HepG2 (cell line): ENCODE measurements around the gene NAV3. TPM values are rescaled to one million over a fixed set of nuclear protein-coding genes. Genes with fewer than 3 reads are reported as not detected.

Experiments
- ATAC-seq: fragments of 200-7000 bp; cut with Tn5 transposase; 3 replicates; pipeline ENCODE4 v1.9.1; 2020; ENCODE audit warnings: mild to moderate bottlenecking, moderate library complexity
- BruUV-seq: library from RNA; stranded (reverse); fragments of 400-500 nt; replicated peaks from 2 replicates; lab custom pipeline; 2021; lab: Mats Ljungman, UMichigan
- CTCF ChIA-PET: fragments of 300-600 bp; formaldehyde crosslinking; extraction: SDS; loops from one replicate; lab custom pipeline; 2021; ENCODE audit warnings: low total read pairs, inconsistent platforms, low intra/inter-chr PET ratio; lab: Yijun Ruan, JAX
- POLR2A ChIA-PET: fragments of 350-600 bp; sonication (Branson Sonifier 250); formaldehyde crosslinking; loops from one replicate; lab custom pipeline; 2020; ENCODE audit warnings: antibody characterized with exemption, inconsistent platforms; lab: Yijun Ruan, JAX
- DNase-seq: peaks from one replicate; pipeline ENCODE4 v3.0.0-alpha.2; 2015; ENCODE audit warnings: low spot score
- FAIRE-seq: peaks from 3 replicates; lab custom pipeline; 2011; peaks lifted over from hg19 to GRCh38; lab: Jason Lieb, UNC
- H2AFZ ChIP-seq: one replicate; pipeline ENCODE4 v1.6.1; 2011; ENCODE audit warnings: low read length, inconsistent platforms
- H3K27ac ChIP-seq: fragments of 300-600 bp; 3 replicates; pipeline ENCODE4 v1.8.0; 2011; ENCODE audit warnings: mixed run types, mild to moderate bottlenecking, mixed read lengths, low read length, inconsistent platforms; ENCODE audit not compliant: insufficient read depth; ENCODE audit errors: extremely low read length
- H3K27me3 ChIP-seq, 2 experiments: fragments of 200-600 bp in 1 of 2; 2 replicates in 1 of 2; 3 replicates in 1 of 2; pipeline versions ENCODE4 v1.6.0 to v1.8.0; 2011; ENCODE audit warnings: low read length in 2 of 2, mild to moderate bottlenecking in 2 of 2, moderate library complexity in 2 of 2, inconsistent platforms in 1 of 2; ENCODE audit not compliant: insufficient read depth in 2 of 2, control insufficient read depth in 1 of 2
- H3K36me3 ChIP-seq, 2 experiments: fragments of 200-600 bp in 1 of 2; replicated peaks in 1 of 2; 2 replicates in 1 of 2; 3 replicates in 1 of 2; pipeline versions ENCODE4 v1.5.1 to v1.8.0; 2011; ENCODE audit warnings: low read length in 2 of 2, inconsistent platforms in 1 of 2; ENCODE audit not compliant: insufficient read depth in 2 of 2, control insufficient read depth in 1 of 2
- H3K4me1 ChIP-seq: 2 replicates; pipeline ENCODE4 v1.5.1; 2012; ENCODE audit warnings: low read length, inconsistent platforms; ENCODE audit not compliant: insufficient read depth
- H3K4me2 ChIP-seq: 2 replicates; pipeline ENCODE4 v1.6.0; 2011; ENCODE audit warnings: low read depth, low read length, inconsistent platforms
- H3K4me3 ChIP-seq, 3 experiments: fragments of 200-600 bp in 1 of 3; sonication (generic), shearing (Covaris generic) in 1 of 3; replicated peaks in 1 of 3; 2 replicates each; pipeline ENCODE4 v1.5.1; 2011 to 2016; ENCODE audit warnings: low read length in 3 of 3, inconsistent platforms in 2 of 3, low read depth in 2 of 3, mild to moderate bottlenecking in 2 of 3, control low read depth in 1 of 3, mixed read lengths in 1 of 3; ENCODE audit not compliant: insufficient read depth in 1 of 3
- H3K79me2 ChIP-seq: one replicate; pipeline ENCODE4 v1.6.1; 2011; ENCODE audit warnings: low read length, inconsistent platforms; ENCODE audit not compliant: insufficient read depth
- H3K9ac ChIP-seq: 2 replicates; pipeline ENCODE4 v1.6.0; 2011; ENCODE audit warnings: mild to moderate bottlenecking, low read depth, low read length, inconsistent platforms; ENCODE audit not compliant: insufficient read depth
- H3K9me3 ChIP-seq: 2 replicates; pipeline ENCODE4 v1.5.1; 2012; ENCODE audit warnings: mild to moderate bottlenecking, low read length
- H4K20me1 ChIP-seq: 2 replicates; pipeline ENCODE4 v1.6.0; 2011; ENCODE audit warnings: inconsistent platforms, mild to moderate bottlenecking, low read length, moderate library complexity; ENCODE audit not compliant: insufficient read depth
- FOXP1 ChIP-seq, 2 experiments: fragments of 450-650 bp in 1 of 2; IDR thresholded peaks; 2 replicates each; pipeline ENCODE4 v1.6.1; 2017 to 2018; ENCODE audit warnings: antibody characterized with exemption in 1 of 2
- PLRG1 ChIP-seq: fragments of 450-650 bp; conservative IDR thresholded peaks from 2 replicates; pipeline ENCODE4 v1.6.1; 2016
- RCOR2 ChIP-seq: IDR thresholded peaks from 2 replicates; pipeline ENCODE4 v1.6.1; 2016; ENCODE audit warnings: missing biosample characterization, missing genetic modification reagents
- SMC3 ChIP-seq: IDR thresholded peaks from 2 replicates; pipeline ENCODE4 v1.6.1; 2011; ENCODE audit warnings: low read length, improper control_type of control experiment
- SOX6 ChIP-seq, 2 experiments: fragments of 450-650 bp in 1 of 2; sonication (generic) in 1 of 2; formaldehyde crosslinking in 1 of 2; IDR thresholded peaks; 2 replicates each; pipeline versions ENCODE4 v1.4.0 to v1.6.1; 2017 to 2020; ENCODE audit warnings: antibody characterized with exemption in 1 of 2, mild to moderate bottlenecking in 1 of 2, missing genetic modification reagents in 1 of 2
- TSC22D2 ChIP-seq: sonication (generic); formaldehyde crosslinking; IDR thresholded peaks from 2 replicates; pipeline ENCODE4 v1.5.1; 2020; ENCODE audit warnings: missing genetic modification reagents, mild to moderate bottlenecking, borderline replicate concordance
- ZNF781 ChIP-seq: sonication (generic); formaldehyde crosslinking; IDR thresholded peaks from 2 replicates; pipeline ENCODE4 v1.5.1; 2020; ENCODE audit warnings: borderline replicate concordance, mild to moderate bottlenecking, missing genetic modification reagents; ENCODE audit errors: not compliant biosample characterization
- WGBS: methylation state at CpG from one replicate; pipeline ENCODE4 v1.1.6; 2017; ENCODE audit warnings: low lambda C conversion rate; 5-methylcytosine and 5-hydroxymethylcytosine counted together
- in situ Hi-C: cut with HindIII; loops from 2 replicates; pipeline ENCODE4 v1.10.0; 2017; ENCODE audit warnings: low pct_unique_long_range_greater_than_20kb; ENCODE audit not compliant: extremely low pct_ligation_motif_present
- intact Hi-C: fragments of 100-400 bp; cut with micrococcal nuclease; formaldehyde crosslinking; loops from one replicate; pipeline ENCODE4 v1.10.0; 2022; ENCODE audit not compliant: unreplicated experiment
- polyA plus RNA-seq, 8 experiments: library from polyadenylated mRNA; depleted of rRNA in 3 of 8; stranded (reverse) in 7 of 8; unstranded in 1 of 8; fragments of >200 nt; fragmentation: Illumina TruSeq in 4 of 8; extraction: Trizol in 4 of 8; gene quantifications; 2 replicates each; pipeline versions ENCODE4 v1.2.1 to v1.2.3, GENCODE V29; 2011 to 2016; ENCODE audit warnings: low read depth in 4 of 8, missing spikeins in 1 of 8, mixed read lengths in 1 of 8; ENCODE audit not compliant: insufficient read depth in 1 of 8
- total RNA-seq, 5 experiments: library from RNA; depleted of rRNA; stranded (reverse); fragments of >200 nt; fragmentation: Illumina TruSeq; extraction: Trizol; gene quantifications; 2 replicates each; pipeline ENCODE4 v1.2.3, GENCODE V29; 2016; ENCODE audit warnings: low read depth in 1 of 5
- TF ChIP-seq, protein P1 (sequence below): sonication (generic); formaldehyde crosslinking; IDR thresholded peaks from 2 replicates; pipeline ENCODE4 v1.5.1; 2020; ENCODE audit warnings: missing genetic modification reagents, mild to moderate bottlenecking, borderline replicate concordance

NAV3 gene
- total and polyA plus RNA-seq, 2 of the 13 experiments (the other 11 are each of a cell fraction or from before 2014, with no cell fraction given): 0.01 to 0.18 TPM

DNA sequence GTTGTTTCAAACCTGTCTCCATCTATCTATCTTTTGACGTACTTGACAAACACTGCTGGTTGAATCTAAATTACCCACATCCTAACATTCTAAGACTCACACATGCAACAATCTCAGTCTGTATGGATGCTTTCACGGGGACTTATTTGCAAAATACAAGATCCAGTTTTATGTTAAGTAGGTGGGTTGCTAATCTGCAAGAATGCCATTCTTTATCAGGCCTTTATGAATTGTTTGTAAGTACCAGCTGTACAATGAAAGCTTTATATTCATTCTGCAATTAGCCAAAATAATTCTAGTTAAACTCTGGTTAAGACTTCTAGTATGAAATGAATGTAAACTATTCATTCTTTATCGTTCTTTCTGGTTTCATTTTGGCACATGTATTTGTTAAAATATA is 135.1 kb downstream of the NAV3 start:
- intact Hi-C loops: no loop called here
- in situ Hi-C loops: no loop called here
- Histone ChIP-seq H3K27me3 (no peaks in the 10 kb centered on the region), H3K27ac (no peak overlapping the region), H3K79me2 (no peaks in the 10 kb centered on the region), H3K4me2 (no peak overlapping the region), H3K36me3 (no peaks in the 10 kb centered on the region), H3K4me3 (no peak overlapping the region), H3K9ac (no peak overlapping the region), H4K20me1 (no peaks in the 10 kb centered on the region), H2AFZ (no peak overlapping the region), H3K9me3 (no peaks in the 10 kb centered on the region), H3K4me1 (no peaks in the 10 kb centered on the region)
- ATAC-seq: no peak
- no TSS peak for BruUV-seq
- FAIRE-seq: no peak
- DNase-seq: no peak
- TF ChIP-seq ZNF781 (CRISPR knock-in tag): no peak
- no peak for TF ChIP-seq SMC3
- no peak for TF ChIP-seq TSC22D2 (CRISPR knock-in tag)
- ChIA-PET CTCF (no interaction called here), POLR2A (no interaction called here)
- 46% methylated on average over 2 of the region's 3 CpGs for WGBS

DNA sequence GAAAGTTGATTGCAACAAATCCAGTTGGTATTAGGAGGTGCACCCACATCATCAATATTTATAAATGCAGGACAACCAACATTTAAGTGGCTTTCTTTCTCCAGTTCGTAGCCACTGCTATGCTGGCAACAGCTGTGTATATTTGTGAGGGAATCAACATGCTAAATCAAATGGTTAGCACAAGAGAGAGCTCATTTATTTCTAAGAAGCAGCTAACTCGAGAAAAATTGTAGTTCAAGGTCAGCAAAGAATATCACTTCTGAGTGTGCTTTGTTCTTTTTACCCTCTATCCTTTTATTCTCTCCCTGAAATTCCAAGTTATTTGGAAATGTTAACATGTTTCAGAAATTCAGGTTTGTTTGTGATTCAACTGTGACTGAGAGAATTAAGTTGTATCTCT is 137.3 kb downstream of the NAV3 start:
- H4K20me1 ChIP-seq: no peaks in the 10 kb centered on the region
- WGBS: 6% methylated on average over 2 of the region's 2 CpGs
- H3K4me1 ChIP-seq: no peaks in the 10 kb centered on the region
- intact Hi-C loops: no loop called here
- ATAC-seq (no peak), FAIRE-seq (no peak), DNase-seq (no peak)
- in situ Hi-C loops: no loop called here
- H2AFZ ChIP-seq: no peak overlapping the region
- H3K9me3 ChIP-seq: no peaks in the 10 kb centered on the region
- POLR2A ChIA-PET: no interaction called here
- H3K27ac ChIP-seq: no peak overlapping the region
- no peak overlapping the region for H3K4me2 ChIP-seq
- no TSS peak for BruUV-seq
- H3K9ac ChIP-seq: no peak overlapping the region
- H3K79me2 ChIP-seq: no peaks in the 10 kb centered on the region
- no peak overlapping the region for H3K4me3 ChIP-seq
- TF ChIP-seq SOX6 (IDR thresholded peaks at IDR 0.05): no peak
- TF ChIP-seq SOX6 (CRISPR knock-in tag; IDR thresholded peaks at IDR 0.05): no peak
- TF ChIP-seq RCOR2 (CRISPR knock-in tag): no peak
- no peak for TF ChIP-seq PLRG1
- TF ChIP-seq, protein P1, sequence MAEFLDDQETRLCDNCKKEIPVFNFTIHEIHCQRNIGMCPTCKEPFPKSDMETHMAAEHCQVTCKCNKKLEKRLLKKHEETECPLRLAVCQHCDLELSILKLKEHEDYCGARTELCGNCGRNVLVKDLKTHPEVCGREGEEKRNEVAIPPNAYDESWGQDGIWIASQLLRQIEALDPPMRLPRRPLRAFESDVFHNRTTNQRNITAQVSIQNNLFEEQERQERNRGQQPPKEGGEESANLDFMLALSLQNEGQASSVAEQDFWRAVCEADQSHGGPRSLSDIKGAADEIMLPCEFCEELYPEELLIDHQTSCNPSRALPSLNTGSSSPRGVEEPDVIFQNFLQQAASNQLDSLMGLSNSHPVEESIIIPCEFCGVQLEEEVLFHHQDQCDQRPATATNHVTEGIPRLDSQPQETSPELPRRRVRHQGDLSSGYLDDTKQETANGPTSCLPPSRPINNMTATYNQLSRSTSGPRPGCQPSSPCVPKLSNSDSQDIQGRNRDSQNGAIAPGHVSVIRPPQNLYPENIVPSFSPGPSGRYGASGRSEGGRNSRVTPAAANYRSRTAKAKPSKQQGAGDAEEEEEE: no peak
- TF ChIP-seq FOXP1 (IDR thresholded peaks at IDR 0.05): no peak
- TF ChIP-seq FOXP1 (CRISPR knock-in tag; IDR thresholded peaks at IDR 0.05): no peak
- CTCF ChIA-PET: no interaction called here
- no peaks in the 10 kb centered on the region for H3K36me3 ChIP-seq
- no peaks in the 10 kb centered on the region for H3K27me3 ChIP-seq
